GM21786 (cell line): ENCODE data around the gene CLEC12A.
"Not testable (repeated sequence)": the region's sequence is repeated elsewhere in the genome, so short reads cannot be mapped to it uniquely, and the experiment has no call there.

Experiments used
- ATAC-seq: cut with Tn5 transposase; IDR thresholded peaks from one replicate; pipeline ENCODE4 v1.9.1; 2021; ENCODE audit not compliant: unreplicated experiment

The CLEC12A gene

DNA sequence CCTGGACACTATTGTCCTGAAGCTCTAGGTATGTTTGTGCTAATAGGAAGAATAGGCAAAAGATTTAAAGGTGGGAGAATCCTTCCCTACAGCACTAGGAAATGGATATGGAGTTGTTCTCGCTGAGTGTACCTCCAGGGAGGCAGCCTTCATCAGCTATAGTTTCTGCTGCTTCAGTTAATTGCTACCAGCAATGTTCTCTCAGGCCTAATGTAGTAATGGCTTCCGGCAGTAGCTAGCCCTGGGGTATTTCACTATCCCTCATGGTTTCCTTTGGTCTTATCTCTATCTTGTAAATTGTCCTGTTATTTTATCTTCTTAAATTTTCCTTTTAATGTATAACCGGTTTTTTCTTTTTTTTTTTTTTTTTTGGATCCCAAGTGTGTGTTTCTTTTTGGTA, 9.3 kb upstream of the CLEC12A start:
- no peak for ATAC-seq

DNA sequence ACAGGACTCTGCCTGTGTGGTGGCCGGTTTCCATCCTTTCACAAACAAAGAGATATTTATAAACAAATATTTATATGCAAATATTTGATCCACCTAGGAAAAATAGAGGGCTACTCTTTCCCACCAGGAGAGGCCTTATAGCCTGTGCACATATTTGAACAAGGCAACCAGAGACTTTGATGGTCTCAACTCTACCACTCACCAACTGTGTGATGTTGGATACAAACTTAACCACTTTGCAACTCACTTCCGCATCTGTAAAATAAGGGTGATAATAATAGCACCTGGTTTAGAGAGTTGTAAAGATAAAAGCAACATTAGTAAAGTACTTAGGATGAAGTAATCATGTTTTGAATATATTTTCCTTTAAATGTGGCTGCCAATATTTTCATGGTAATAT, 1.5 kb upstream of the CLEC12A start:
- no peak for ATAC-seq

DNA sequence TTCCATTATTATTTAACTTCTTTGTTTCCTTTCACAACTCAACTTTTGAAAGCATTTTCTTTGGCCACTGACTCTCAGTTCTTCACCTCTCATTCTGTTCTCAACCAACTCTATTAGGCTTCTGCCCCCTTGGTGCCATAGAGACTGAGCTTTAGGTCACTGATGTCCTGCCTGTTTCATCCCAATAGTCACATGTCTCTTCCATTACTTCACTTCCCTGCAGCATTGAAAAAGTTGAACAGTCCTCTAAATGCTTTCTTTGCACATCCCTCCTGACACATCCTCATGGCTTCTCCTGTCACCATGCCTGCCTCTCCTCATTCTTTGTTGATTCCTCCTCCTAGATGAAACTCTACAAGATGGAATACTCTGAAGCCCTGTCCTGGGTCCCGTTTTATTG, 2.7 kb downstream of the CLEC12A start:
- no peak for ATAC-seq

DNA sequence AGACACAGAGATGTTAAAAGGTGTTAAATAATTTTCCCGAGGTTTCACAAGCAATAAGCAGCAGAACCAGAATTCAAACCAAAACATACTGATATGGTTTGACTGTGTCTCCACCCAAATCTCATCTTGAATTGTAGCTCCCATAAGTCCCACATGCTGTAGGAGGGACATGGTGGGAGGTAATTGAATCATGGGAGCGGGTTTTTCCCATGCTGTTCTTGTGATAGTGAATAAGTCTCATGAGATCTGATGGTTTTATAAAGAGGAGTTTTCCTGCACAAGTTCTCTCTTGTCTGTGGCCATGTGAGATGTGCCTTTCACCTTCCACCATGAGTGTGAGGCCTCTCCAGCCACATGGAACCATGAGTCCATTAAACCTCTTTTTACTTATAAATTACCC, 3.5 kb downstream of the CLEC12A start:
- ATAC-seq = not testable (repeated sequence)

DNA sequence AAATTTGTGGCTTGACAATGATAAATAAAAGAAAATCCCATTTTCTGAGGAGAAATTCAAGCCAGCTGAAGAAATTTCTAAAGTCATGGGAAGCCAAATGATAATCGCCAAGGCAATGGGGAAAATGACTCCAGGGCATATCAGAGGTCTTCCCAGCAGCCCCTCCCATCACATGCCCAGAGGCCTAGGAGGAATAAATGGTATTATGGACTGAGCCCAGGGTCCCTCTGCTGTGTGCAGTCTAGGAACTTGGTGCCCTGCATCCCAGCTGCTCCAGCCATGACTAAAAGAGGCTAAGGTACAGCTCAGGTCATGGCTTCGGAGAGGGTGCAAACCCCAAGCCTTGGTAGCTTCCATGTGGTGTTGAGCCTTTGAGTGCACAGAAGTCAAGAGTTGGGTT, 4.4 kb downstream of the CLEC12A start:
- no peak for ATAC-seq

DNA sequence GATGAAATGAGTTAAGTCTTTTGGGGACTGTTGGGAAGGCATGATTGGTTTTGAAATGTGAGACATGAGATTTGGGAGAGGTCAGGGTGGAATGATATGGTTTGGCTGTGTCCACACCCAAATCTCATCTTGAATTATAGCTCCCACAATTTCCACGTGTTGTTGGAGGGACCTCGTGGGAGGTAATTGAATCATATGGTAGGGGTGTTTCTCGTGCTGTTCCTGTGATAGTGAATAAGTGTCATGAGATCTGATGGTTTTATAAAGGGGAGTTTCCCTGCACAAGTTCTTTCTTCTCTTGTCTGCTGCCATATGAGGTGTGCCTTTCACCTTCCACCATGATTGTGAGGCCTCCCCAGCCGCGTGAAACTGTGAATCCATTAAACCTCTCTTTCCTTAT, 5.4 kb downstream of the CLEC12A start:
- not testable (repeated sequence) for ATAC-seq

DNA sequence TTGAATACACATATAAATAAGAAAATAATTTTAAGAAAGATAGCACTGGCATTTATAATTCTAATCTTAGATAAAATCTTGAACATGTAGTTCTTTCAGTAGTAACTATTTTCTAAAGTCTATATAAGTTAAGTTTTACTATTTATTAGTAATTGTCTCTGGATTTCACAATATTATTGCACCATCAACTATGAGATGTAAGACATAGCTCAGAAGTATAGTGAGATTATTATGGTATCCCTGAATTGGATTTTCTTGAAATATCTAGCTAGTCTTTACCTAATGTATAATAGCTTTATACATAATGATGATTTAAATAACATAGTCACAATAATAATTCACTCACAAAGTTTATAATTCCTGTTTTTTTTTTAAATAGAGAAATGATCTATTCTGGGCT, 6.7 kb downstream of the CLEC12A start:
- ATAC-seq = no peak

DNA sequence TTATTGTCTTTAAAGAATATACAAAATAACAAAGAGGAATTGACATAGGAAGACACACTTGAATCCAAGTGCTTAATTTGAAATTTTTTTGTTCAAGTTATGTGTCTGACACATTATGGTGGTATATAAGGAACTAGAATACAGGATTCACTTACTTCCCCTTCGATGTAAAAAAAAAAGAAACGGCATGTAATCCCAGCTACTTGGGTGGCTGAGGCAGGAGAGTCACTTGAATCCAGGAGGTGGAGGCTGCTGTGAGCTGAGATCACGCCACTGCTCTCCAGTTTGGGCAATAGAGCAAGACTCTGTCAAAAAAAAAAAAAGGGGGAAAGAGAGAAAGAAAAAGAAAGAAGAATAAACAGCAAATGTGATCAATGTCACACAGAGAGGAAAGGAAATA, 8.9 kb downstream of the CLEC12A start:
- no peak for ATAC-seq

DNA sequence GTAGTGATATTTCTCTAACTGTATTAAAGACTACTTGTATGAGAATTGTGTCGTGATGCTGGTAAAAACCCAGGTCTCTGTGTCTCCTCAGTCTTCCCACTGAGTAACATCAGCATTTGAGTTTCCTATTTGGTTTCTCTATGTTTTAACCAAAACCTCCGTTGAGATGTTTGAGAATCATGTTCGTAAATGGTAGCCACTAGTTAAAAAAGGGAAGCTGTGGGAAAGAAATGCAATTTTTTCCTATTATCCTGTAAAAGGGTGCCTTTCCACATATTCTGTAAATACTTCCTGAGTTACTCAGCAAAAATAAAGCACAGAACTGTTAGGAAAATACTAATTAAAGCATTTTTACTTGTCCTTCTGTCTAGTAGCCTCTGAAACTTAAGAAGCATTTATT, 20.7 kb downstream of the CLEC12A start:
- ATAC-seq = no peak

DNA sequence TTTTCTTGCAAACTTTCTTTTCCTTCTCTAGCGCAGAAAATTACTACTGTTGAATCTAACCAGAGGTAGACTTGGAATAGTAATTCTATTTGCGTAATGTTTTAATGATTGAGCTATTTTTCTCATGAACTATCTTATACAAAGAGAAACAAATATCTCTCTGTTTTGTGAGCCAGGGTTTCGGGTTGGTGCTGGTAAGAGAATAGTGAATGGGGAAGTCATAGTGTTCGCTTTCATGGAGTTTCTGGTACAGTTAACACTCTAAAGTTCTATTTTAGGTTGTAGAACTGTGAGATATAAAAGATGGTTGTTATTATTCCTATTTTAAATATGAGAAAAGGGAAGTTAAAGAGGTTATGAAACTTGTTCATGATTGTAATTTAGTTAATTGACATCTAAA, 21.1 kb downstream of the CLEC12A start:
- no peak for ATAC-seq

DNA sequence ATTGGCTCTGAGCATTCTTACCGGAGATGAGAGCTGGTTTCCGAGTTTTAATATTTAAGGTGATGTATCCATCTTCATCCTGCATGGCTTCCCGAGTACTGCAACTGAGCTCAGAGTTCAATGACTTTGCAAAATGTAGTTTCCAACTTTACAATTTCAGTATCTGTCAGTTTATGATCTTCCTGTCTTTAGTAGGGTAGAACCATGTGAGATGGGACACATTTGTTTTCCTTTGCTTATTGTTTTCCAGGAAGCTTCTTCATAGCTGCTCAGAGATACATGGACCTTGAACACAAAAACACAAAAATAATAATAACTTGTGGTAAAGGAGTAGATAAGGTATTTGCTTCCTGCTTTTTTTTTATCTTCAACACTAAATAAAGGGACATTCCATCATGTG, 27.8 kb downstream of the CLEC12A start, which contains the start of gene CLEC1B:
Gene CLEC1B, minus strand, starts transcription at position 106 of the 400 bp plus-strand sequence. Its CDS starts 21 bp downstream, at position 85.
- no peak for ATAC-seq

DNA sequence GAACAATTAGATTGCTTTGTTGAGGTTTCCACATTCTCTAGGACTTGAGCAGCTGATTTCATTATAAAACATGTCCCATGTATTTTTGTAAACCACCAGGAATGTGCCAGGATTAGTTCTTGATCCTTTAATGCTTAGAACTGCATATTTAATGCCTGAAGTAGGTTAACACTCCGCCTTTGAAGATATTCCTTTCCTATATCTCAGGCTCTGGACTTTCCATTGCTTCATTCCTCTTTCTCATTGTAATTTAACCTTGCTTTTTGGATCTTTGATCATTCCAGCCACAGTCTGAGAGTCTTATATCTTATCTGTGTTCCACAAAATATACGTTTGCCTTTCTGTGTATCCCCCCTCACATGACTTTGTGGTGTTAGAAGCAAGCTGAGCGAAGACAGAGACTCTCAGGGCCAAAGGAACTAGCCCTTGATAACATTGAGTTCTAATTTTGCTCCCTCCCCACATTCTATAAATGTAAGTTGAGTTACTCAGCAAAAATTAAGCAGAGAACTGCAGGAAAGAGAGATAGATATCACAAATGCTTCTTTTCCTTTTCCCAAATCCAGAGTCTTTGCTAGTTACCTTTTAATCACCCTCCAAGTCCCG, 30.1 kb downstream of the CLEC12A start:
- ATAC-seq = no peak

DNA sequence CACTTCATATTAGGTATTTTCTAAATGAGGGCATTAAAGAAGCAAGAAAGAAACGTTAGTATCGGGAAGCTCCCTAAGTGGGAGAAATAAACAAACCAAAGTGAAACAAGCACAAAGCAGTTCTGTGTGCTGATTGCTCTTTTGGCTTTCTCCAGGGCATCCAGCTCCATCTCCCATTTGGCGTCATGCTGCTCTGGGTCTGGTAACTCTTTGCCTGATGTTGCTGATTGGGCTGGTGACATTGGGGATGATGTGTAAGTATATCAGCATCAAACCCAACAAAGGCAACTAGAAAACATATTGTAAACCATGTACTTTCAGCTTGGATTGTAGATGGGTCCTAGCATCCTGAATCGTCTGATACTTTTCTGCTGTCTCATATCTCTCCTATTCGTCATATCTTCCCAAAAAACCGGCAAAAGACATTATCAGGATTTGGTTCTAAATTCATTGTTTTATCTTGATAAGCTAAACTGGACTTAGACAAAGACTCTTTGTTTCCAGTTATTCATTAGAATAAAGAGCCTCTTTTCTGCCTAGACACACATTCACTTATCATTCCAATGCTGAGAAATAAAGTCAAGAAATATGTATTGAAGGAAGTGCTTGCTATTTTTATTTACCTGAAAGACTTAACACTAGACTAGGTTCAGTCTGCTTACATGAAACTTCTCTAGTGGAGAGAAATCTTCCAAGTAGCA, 41.6 kb downstream of the CLEC12A start:
- no peak for ATAC-seq

DNA sequence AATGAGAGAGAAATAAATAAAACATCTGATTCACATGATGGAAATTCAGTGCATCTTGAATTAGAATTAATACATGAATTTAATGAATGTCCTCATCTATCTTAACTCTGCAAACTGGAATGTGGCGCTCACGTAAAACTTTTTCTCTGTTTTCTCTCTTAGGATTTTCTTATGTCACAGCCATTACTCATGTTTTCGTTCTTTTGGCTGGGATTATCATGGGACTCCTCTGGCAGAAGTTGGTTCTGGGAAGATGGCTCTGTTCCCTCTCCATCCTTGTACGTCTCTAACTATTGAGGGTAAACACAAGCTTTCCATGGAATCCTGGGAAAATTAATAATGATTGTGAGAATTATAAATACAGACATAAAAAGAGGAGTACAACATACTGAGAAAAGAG, 44.2 kb downstream of the CLEC12A start:
- ATAC-seq = no peak

DNA sequence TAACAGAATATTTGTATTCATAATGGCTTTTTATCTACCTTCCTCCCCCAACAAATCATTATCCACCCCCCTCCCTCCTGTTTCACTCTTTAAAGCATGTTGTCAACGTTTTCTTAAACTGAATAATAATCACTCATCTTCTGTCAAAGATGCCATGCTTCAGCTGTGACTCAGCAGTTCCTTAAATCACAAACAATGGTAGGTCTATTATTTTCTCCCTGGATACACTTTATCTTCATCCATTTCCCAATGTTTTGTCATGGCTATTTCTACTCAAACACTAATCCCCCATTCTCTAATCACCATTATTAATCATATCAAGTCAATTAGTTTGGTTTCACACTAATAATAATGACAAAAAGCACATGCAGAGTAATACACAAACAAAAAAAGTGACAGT, 45.7 kb downstream of the CLEC12A start:
- no peak for ATAC-seq

DNA sequence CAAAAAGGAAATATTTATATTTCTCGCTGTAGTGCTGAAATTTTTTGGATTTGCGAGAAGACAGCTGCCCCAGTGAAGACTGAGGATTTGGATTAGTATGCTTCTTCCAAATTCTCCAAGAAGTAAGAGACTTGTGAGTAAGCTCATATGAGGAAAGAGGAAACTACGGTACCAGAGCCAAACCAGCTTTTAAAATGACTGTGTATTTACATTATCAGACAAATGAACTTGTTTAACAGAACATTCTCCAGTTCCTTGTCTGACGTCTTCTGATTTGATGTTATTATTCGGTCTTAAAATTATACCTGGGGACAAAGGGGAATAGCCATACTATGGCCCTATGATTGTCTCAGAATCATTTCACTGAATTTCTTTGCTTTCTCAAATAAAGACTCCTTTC, 47.2 kb downstream of the CLEC12A start:
- ATAC-seq = no peak

DNA sequence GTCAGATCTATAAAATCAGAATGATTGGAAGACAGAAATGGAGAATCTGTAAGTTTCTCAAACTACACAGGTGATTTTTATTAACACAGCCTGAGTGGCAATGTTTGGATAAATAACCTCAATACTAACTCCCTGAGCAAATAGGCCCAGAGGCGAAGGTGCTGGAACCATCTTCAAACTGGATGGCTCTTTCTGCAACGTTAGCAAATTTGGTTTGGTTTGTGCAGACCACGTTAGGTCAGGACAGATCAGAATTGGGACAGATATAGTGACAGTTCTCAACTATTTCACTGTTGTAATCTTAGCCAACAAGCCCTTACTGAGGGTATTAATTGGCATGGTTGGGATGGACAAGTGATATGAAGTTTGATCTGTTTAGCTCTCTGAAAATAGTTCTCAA, 50.1 kb downstream of the CLEC12A start:
- ATAC-seq = no peak

DNA sequence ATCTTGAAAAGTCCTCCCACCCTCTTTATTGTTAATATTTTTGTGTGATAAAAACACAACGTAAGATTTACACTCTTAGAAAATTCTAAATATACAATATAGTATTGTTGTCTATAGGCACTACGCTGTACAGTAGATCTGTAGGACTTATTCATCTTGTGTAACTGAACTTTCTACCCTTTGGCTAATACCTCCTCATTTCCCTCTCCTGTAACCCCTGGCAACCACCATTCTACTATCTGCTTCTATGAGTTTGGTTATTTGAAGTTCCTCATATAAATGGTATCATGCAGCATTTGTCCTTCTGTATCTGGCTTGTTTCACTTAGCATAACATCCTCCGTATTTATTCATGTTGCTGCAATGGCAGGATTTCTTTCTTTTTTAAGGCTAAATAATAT, 54.0 kb downstream of the CLEC12A start:
- no peak for ATAC-seq

DNA sequence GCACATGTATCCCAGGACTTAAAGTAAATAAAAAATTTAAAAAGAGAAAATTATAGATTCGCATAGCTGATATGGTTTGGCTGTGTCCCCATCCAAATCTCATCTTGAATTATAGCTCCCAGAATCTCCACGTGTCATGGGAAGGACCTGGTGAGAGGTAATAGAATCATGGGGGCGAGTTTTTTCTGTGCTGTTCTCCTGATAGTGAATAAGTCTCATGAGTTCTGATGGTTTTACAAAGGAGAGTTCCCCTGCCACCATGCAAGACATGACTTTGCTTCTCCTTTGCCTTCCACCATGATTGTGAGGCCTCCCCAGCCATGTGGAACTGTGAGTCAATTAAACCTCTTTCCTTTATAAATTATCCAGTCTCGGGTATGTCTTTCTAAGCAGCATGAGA, 55.5 kb downstream of the CLEC12A start:
- not testable (repeated sequence) for ATAC-seq

DNA sequence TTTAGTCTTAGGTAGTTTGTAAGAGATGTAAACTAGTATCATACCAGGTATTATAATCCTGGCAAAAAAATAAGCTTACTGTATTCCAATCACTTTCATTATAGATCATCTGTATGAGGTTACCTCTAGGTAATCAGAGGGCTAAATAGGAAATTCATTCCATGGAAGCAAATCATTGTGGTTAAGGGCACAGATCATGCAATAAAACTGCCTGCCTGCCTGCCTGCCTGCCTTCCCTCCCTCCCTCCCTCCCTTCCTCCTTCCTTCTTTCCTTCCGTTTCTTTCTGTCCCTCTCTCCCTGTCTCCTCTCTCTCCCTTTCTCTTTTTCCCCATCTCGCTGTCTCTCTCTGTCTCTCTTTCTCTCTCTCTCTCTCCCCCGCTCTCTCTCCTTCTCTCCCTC, 56.1 kb downstream of the CLEC12A start:
- no peak for ATAC-seq

DNA sequence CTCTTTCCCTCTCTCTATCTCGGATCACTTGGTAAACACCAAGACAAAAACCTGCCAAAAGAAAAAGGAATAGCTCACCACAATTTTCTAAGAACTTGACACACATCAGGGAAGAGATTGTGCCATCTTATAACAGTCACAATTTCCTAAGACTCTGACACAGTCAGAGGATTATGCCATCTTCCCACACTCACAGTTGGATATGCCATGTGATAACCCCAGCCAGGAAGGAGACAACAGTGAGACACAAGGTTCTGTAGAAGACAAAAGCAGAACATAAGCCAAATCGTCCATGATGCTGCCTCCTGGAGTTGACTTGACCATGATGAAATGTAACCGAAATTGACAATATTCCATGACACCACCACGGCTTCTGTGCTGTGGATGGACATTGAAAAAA, 56.5 kb downstream of the CLEC12A start:
- no peak for ATAC-seq

DNA sequence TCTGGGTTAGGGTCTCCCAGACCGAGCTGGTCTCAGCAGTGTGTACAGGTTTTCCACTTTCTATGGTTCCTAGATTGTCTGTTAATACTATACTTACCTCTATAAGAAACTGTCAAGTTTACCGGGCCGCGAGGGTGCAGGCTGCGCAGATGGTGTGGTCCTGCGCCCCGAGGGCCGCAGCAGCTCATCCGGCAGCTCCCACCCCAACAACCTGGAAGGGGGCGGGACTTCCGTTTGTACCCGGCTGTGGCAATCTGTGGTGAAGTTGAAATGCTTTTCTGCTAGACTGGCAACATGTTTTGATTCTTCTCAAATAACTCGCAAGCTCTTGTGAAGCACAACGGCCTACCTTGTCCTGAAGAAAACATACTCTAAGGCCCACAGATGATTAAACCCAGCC, 59.2 kb downstream of the CLEC12A start, which contains the start of gene CLEC9A:
Gene CLEC9A, plus strand, starts transcription at position 237 of the 400 bp plus-strand sequence. CDS start 22,006 bp downstream, outside the sequence.
- ATAC-seq = no peak

DNA sequence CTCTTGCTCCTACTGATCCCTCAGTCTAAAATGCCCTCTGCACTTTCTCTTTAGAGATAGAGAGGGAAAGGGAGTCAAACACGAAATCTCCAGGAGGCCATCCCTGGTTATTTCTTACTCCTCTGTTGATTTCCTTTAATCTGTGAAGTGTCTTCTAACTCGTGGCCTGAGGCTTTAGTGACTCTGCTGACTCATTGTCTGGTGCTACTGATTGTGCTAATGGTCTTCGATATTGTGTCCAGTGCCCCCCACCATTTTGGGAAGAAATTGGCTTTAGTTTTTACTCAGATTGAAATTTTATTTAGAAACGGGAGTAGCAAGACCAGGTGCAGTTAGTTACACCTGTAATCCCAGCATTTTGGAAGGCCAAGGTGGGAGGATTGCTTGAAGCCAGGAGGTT, 60.1 kb downstream of the CLEC12A start:
- ATAC-seq = no peak
